Vagina (tissue), 2 donors: ENCODE measurements around the gene TNFRSF13B. TPM values are rescaled to one million over a fixed set of nuclear protein-coding genes. Genes with fewer than 3 reads are reported as not detected.
A peak's percentile ranks its signal among the peaks of the same experiment; 100 is the strongest.
"Not testable (repeated sequence)": the region's sequence is repeated elsewhere in the genome, so short reads cannot be mapped to it uniquely, and the experiment has no call there.

Experiments used
- DNase-seq, 2 donors: peaks; one replicate each; pipeline ENCODE4 v3.0.0-alpha.2; 2017; ENCODE audit errors: extremely low spot score in 2 of 2
- H3K27ac ChIP-seq: fragments of 200-600 bp; sonication (generic); one replicate; pipeline ENCODE4 v1.5.1; 2019
- H3K27me3 ChIP-seq: fragments of 200-600 bp; sonication (generic); one replicate; pipeline ENCODE4 v1.5.1; 2019
- H3K36me3 ChIP-seq, 2 donors: fragments of 200-600 bp; sonication (generic); one replicate each; pipeline ENCODE4 v1.5.1; 2017 to 2019
- H3K4me1 ChIP-seq: fragments of 200-600 bp; sonication (generic); one replicate; pipeline ENCODE4 v1.5.1; 2019
- H3K4me3 ChIP-seq, 2 donors: fragments of 200-600 bp; sonication (generic); 1 replicate in 1 of 2; 2 replicates in 1 of 2; pipeline ENCODE4 v1.5.1; 2016 to 2019
- H3K9me3 ChIP-seq: fragments of 200-600 bp; sonication (generic); one replicate; pipeline ENCODE4 v1.5.1; 2019
- POLR2A ChIP-seq, 2 donors: fragments of 450-650 bp; IDR thresholded peaks; one replicate each; pipeline ENCODE4 v1.6.1; 2017; ENCODE audit warnings: antibody characterized with exemption in 2 of 2, mild to moderate bottlenecking in 2 of 2, moderate library complexity in 2 of 2
- POLR2AphosphoS5 ChIP-seq, 2 donors: sonication (generic); formaldehyde crosslinking; IDR thresholded peaks; one replicate each; pipeline ENCODE4 v1.9.0; 2017; ENCODE audit warnings: antibody characterized with exemption in 2 of 2, mild to moderate bottlenecking in 2 of 2, low read depth in 1 of 2; ENCODE audit not compliant: insufficient read depth in 1 of 2
- intact Hi-C: fragments of 100-400 bp; cut with DNase I; formaldehyde crosslinking; loops from one replicate; pipeline ENCODE4 v1.15.1; 2023
- total RNA-seq: library from RNA; depleted of rRNA; stranded (reverse); fragments of >200 nt; gene quantifications from one replicate; pipeline ENCODE4 v1.2.3, GENCODE V29; 2016
- TF ChIP-seq, protein P1 (sequence below), 3 experiments: fragments of 450-650 bp in 2 of 3; fragments of 200-600 bp in 1 of 3; sonication (generic) in 1 of 3; IDR thresholded peaks; one replicate each; pipeline ENCODE4 v1.5.1; 2017 to 2019; ENCODE audit warnings: antibody characterized with exemption in 3 of 3, mild to moderate bottlenecking in 2 of 3, moderate library complexity in 2 of 3

Gene TNFRSF13B
- total RNA-seq, 1 donor from 2014 or later = not detected

DNA sequence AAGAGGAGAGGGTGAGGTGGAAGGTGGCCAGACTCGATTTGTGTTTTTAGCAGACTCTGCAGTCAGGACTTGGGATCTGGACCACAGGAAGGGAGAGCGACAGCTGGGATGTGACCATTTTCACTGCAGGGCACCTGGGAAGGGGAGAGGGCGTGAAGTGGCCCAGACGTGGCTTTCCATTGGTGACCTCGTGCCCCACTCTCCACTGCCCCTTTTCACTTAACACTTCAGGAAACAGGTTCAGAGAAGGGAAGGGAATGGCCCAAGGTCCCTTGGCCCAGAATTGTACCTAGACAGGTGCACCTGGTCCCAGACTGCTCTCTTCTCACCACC, 47.5 kb upstream of the TNFRSF13B start:
- Histone ChIP-seq H3K27me3 (no peaks in the 10 kb centered on the region), H3K4me3 (no peak overlapping the region), H3K9me3 (no peaks in the 10 kb centered on the region), H3K36me3 (no peaks in the 10 kb centered on the region), H3K4me1 (peaks cover 11% of the 10 kb centered on the region), H3K27ac (no peak overlapping the region)
- no peak for DNase-seq
- intact Hi-C loops = no loop called here
- TF ChIP-seq POLR2AphosphoS5 (IDR thresholded peaks at IDR 0.05; ENCODE audit: insufficient read depth in 1 of 2, low read depth in 1 of 2) (no peak), POLR2A (IDR thresholded peaks at IDR 0.05) (no peak)

DNA sequence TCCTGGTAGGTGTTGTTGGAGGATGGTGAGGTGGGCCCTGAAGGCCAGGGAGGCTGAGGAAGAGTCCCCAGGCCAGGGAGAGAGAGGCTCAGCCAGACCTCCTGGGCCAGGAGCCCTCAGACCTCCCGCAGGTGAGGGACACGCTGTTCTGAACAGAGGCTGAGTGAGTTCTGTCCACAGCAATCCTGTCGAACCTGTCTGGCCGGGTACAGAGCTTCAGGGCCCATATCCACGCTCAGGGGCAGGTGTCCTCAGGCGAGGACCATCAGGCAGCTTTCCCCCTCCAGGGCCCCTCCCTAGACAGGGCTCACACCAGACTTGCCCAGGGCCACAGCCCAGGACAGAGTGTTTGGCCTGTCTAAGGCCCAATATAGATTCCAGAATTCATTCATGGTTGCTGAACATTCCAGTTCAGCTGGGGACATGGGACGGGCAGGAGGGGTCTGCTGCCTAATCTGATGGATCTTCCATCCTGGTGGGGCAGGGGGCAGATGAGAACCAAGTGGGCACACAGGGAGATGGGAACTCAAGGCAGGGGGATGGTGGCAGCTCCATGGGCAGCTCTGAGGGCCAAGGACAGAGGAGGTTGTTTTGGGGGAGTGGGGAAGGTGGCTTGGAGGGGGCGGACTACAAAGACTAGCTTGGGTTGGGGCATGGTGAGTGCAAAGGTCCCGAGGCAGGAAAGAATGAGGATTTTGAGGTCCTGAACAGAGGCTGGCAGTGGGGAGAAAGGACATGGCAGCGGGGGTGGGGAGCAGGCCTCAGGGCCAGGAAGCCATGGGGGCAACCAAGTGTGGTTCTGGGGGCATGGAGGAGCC, 46.9 kb upstream of the TNFRSF13B start:
- TF ChIP-seq POLR2AphosphoS5 (IDR thresholded peaks at IDR 0.05; ENCODE audit: insufficient read depth in 1 of 2, low read depth in 1 of 2) = peak in 1 of 2 donors; percentile 21
- TF ChIP-seq, protein P1, sequence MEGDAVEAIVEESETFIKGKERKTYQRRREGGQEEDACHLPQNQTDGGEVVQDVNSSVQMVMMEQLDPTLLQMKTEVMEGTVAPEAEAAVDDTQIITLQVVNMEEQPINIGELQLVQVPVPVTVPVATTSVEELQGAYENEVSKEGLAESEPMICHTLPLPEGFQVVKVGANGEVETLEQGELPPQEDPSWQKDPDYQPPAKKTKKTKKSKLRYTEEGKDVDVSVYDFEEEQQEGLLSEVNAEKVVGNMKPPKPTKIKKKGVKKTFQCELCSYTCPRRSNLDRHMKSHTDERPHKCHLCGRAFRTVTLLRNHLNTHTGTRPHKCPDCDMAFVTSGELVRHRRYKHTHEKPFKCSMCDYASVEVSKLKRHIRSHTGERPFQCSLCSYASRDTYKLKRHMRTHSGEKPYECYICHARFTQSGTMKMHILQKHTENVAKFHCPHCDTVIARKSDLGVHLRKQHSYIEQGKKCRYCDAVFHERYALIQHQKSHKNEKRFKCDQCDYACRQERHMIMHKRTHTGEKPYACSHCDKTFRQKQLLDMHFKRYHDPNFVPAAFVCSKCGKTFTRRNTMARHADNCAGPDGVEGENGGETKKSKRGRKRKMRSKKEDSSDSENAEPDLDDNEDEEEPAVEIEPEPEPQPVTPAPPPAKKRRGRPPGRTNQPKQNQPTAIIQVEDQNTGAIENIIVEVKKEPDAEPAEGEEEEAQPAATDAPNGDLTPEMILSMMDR (IDR thresholded peaks at IDR 0.05) = no peak
- no peaks in the 10 kb centered on the region for H3K36me3 ChIP-seq
- no peak for DNase-seq
- no peaks in the 10 kb centered on the region for H3K9me3 ChIP-seq
- no peak overlapping the region for H3K4me3 ChIP-seq
- peaks cover 15% of the 10 kb centered on the region for H3K4me1 ChIP-seq
- intact Hi-C loops = no loop called here
- no peak overlapping the region for H3K27ac ChIP-seq
- no peaks in the 10 kb centered on the region for H3K27me3 ChIP-seq

DNA sequence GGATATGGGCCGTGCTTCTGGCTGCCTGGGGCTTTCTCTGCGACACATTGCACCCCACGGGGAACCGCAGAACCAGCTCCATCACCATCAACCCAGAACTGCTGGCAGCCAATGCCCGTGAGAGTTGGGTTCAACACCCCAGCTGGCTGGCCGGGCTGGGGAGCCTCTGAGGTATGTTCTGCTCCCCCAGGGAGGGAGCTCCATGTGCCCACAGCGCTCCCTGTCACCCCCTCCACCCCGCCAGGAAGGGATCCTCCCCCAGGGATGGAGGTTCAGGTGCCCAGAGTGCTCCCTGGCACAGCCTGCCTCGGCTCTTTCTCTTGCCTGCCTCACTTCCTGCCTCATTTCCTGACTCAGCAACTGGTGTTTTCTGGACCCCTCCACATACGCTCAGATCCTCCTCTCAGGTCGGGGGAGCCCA, 46.1 kb upstream of the TNFRSF13B start:
- H3K27ac ChIP-seq = no peak overlapping the region
- intact Hi-C loops = no loop called here
- no peak for DNase-seq
- peaks cover 15% of the 10 kb centered on the region for H3K4me1 ChIP-seq
- no peak overlapping the region for H3K4me3 ChIP-seq
- TF ChIP-seq POLR2A (IDR thresholded peaks at IDR 0.05) (no peak), POLR2AphosphoS5 (IDR thresholded peaks at IDR 0.05; ENCODE audit: insufficient read depth in 1 of 2, low read depth in 1 of 2) (no peak)
- TF ChIP-seq, protein P1 (IDR thresholded peaks at IDR 0.05) = no peak
- no peaks in the 10 kb centered on the region for H3K36me3 ChIP-seq
- no peaks in the 10 kb centered on the region for H3K9me3 ChIP-seq
- no peaks in the 10 kb centered on the region for H3K27me3 ChIP-seq

DNA sequence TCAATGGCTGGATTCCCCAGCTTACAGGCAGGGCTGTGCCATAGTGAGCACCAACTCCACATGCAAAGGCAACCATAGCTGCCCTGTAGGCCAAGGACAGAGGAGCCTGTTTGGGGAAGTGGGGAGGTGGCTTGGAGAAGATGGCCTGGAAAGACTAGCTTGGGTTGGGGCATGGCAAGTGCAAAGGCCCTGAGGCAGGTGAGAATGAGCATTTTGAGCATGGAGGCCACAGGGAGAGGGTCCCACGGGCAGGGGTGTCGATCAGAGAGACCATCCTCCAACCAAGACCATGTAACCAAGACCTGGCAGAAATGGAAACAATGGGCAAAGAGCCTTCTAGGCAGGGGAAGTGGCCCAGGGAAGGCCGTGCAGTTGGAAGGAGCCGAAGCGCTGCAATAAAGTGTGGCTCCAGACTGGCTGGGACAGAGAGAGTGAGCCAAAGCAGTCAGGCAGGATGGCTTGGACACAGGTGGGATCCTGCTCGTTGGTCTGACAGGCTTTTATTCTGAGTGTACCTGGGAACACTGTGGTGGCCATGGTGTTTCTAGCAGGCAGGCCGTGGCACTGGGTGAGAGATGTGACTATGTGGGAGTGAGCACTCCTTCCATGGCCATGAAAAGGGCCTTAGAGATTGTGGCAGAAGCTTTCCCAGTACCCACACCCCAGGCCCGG, 45.6 kb upstream of the TNFRSF13B start:
- Histone ChIP-seq H3K27me3 (no peaks in the 10 kb centered on the region), H3K36me3 (no peaks in the 10 kb centered on the region), H3K4me3 (no peak overlapping the region), H3K27ac (no peak overlapping the region), H3K4me1 (peaks cover 15% of the 10 kb centered on the region), H3K9me3 (no peaks in the 10 kb centered on the region)
- intact Hi-C loops = no loop called here
- DNase-seq = no peak
- no peak for TF ChIP-seq POLR2AphosphoS5 (IDR thresholded peaks at IDR 0.05; ENCODE audit: insufficient read depth in 1 of 2, low read depth in 1 of 2)
- TF ChIP-seq POLR2A (IDR thresholded peaks at IDR 0.05) = no peak
- TF ChIP-seq, protein P1 (IDR thresholded peaks at IDR 0.05) = no peak

DNA sequence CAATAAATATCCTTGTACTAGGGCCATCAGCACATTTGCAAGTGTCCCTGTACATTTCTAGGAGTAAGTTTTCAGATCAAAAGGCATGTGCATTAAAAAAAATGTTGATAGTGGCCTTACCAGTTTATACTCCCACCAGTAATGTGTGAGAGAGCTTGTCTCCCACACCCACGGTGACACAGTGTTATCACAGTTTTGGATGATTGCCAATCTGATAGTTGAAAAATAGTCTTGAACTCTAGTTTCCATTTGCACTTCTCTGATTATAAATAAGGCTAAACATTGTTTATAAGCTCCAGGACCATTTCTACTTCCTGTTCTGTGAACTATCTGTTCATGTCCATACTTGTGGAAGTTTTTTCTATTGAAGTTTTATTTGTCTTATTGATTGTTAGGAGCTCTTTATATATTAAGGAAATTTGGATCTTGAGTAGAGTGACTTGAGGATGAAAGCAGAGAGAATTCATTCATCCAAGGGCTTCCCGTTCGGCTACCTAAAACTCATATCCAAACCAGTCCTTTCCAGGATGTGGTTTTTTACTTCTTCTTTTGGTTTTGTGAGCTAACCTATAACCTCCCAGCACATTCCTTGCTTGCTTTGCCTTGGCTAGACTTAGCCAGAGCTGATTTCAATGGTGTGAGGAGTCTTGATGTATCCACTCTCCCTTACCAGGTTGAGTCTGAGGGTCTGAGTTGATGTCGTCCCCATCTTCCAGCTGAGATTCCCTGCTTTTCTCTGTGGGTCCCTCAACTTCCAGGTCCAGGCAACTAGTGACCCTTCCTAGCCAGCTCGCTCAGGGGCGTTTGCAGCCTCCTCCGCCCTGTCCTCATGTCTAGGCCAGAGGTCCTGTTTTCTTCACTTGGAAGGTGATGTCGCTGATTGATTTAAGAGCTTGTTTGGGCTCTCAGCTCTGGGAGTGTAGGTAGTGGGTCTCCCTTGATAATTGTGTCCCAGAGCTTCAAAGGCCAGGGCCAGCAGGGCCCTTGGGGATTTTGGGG, 44.6 kb upstream of the TNFRSF13B start:
- H3K36me3 ChIP-seq, H3K27ac ChIP-seq, DNase-seq, H3K27me3 ChIP-seq, H3K9me3 ChIP-seq, intact Hi-C loops, H3K4me3 ChIP-seq: not testable (repeated sequence)
- H3K4me1 ChIP-seq = peaks cover 14% of the 10 kb centered on the region
